ENCODE data around the gene ALX4.

- TF ChIP-seq ZNF274 (IDR thresholded peaks at IDR 0.05; ENCODE audit: low read depth, low read length) = no peak
- no peak for TF ChIP-seq YY1 (IDR thresholded peaks at IDR 0.05; ENCODE audit: insufficient read depth, insufficient read length)
Measured at GRCh38 chr11:44241851-44242250, 68.1 kb downstream of the ALX4 start.

Data from NT2/D1 (cell line).